ENCODE results near the gene PDZD8.

GRCh38 chr10:117324367-117324766, 50.9 kb downstream of the PDZD8 start:
- TF ChIP-seq POLR2A (IDR thresholded peaks at IDR 0.05; ENCODE audit: low read length) (no peak), REST (IDR thresholded peaks at IDR 0.05) (no peak), RCOR1 (IDR thresholded peaks at IDR 0.05; ENCODE audit: low read depth, low read length) (no peak), CBX8 (IDR thresholded peaks at IDR 0.05) (no peak), CEBPB (IDR thresholded peaks at IDR 0.05) (no peak), EP300 (IDR thresholded peaks at IDR 0.05) (no peak), RFX5 (IDR thresholded peaks at IDR 0.05) (no peak), PBX3 (IDR thresholded peaks at IDR 0.05) (no peak), SREBF2 (IDR thresholded peaks at IDR 0.05) (no peak), CHD2 (IDR thresholded peaks at IDR 0.05; ENCODE audit: low read length, partially characterized antibody) (no peak), MYC (IDR thresholded peaks at IDR 0.05; ENCODE audit: borderline replicate concordance, low read length) (no peak), PHF8 (IDR thresholded peaks at IDR 0.05; ENCODE audit: borderline replicate concordance, low read depth) (no peak)
- TF ChIP-seq, protein P1, sequence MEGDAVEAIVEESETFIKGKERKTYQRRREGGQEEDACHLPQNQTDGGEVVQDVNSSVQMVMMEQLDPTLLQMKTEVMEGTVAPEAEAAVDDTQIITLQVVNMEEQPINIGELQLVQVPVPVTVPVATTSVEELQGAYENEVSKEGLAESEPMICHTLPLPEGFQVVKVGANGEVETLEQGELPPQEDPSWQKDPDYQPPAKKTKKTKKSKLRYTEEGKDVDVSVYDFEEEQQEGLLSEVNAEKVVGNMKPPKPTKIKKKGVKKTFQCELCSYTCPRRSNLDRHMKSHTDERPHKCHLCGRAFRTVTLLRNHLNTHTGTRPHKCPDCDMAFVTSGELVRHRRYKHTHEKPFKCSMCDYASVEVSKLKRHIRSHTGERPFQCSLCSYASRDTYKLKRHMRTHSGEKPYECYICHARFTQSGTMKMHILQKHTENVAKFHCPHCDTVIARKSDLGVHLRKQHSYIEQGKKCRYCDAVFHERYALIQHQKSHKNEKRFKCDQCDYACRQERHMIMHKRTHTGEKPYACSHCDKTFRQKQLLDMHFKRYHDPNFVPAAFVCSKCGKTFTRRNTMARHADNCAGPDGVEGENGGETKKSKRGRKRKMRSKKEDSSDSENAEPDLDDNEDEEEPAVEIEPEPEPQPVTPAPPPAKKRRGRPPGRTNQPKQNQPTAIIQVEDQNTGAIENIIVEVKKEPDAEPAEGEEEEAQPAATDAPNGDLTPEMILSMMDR (IDR thresholded peaks at IDR 0.05): no peak

Data from A549 (cell line).